Astrocyte of the spinal cord (primary cell): ENCODE results near the gene CREB5.

ENCODE experiments used
- DNase-seq: peaks from one replicate; pipeline ENCODE4 v3.0.0; 2011; ENCODE audit warnings: low read depth, low spot score
- H3K4me3 ChIP-seq: 2 replicates; pipeline ENCODE4 v1.5.1; 2011; ENCODE audit warnings: low read depth, mild to moderate bottlenecking, low read length, moderate library complexity
- in situ Hi-C: cut with HindIII; loops from 2 replicates; pipeline ENCODE4 v1.10.0; 2017; ENCODE audit warnings: low sequenced_read_pairs
- TF ChIP-seq, protein P1 (sequence below): IDR thresholded peaks from 2 replicates; pipeline ENCODE4 v1.5.1; 2012; ENCODE audit warnings: low read depth, mild to moderate bottlenecking, low read length, inconsistent platforms

The CREB5 gene

DNA sequence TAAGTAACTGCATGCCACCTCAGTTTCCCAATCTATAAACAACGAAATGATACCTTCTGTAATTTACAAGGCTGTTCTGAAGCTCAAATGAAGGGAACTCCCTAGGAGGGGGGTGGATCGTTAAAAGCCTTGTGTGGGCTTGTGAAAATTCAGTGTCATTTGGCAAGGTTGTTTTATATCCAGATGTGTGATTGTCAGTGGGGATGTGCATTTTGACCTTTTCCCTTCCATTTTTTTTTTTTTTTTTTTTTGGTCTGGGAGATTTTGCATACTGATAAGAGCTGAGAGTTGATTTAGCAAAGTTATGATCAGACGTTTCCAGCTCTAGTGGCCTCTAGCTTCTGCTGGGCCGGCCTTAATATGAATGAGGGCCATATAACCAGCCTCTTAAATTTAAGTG lies 22.8 kb downstream of the CREB5 start:
- no peak overlapping the region for H3K4me3 ChIP-seq
- TF ChIP-seq, protein P1, sequence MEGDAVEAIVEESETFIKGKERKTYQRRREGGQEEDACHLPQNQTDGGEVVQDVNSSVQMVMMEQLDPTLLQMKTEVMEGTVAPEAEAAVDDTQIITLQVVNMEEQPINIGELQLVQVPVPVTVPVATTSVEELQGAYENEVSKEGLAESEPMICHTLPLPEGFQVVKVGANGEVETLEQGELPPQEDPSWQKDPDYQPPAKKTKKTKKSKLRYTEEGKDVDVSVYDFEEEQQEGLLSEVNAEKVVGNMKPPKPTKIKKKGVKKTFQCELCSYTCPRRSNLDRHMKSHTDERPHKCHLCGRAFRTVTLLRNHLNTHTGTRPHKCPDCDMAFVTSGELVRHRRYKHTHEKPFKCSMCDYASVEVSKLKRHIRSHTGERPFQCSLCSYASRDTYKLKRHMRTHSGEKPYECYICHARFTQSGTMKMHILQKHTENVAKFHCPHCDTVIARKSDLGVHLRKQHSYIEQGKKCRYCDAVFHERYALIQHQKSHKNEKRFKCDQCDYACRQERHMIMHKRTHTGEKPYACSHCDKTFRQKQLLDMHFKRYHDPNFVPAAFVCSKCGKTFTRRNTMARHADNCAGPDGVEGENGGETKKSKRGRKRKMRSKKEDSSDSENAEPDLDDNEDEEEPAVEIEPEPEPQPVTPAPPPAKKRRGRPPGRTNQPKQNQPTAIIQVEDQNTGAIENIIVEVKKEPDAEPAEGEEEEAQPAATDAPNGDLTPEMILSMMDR, result no peak
- DNase-seq, result no peak
- in situ Hi-C loops, result no loop called here

- in situ Hi-C loops, result no loop called here
- H3K4me3 ChIP-seq, result no peak overlapping the region
- DNase-seq, result no peak
- TF ChIP-seq, protein P1, result no peak
These were observed 23.5 kb downstream of the CREB5 start for GRCh38 chr7:28435732-28436378.

DNA sequence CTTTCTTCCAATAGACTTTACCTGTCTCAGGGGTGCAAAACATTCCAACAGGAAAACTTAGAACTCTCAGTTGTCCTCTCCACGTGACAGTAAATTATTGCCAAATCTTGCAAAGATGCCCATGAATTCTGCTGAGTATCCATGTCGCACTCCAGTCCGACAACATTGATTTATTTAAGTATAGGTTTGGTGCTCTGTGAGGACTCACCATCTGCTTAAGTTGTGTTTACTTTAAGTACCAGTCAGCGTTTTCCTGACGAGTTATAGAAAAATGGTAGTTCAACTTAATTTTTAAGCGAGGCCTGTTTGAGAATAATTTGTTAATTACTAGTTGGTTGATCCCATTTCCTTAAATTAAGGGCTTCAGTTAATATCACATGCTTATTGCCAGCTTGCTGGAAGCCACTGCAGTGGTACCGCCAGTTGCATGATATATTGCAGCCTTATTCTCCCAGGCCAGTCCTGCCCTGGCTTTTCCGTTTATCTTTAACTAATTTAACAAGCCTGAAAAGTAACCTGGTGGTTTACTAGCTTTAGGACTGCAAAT lies 27.8 kb downstream of the CREB5 start:
- TF ChIP-seq, protein P1, result no peak
- DNase-seq, result no peak
- no peak overlapping the region for H3K4me3 ChIP-seq
- in situ Hi-C loops, result no loop called here

DNA sequence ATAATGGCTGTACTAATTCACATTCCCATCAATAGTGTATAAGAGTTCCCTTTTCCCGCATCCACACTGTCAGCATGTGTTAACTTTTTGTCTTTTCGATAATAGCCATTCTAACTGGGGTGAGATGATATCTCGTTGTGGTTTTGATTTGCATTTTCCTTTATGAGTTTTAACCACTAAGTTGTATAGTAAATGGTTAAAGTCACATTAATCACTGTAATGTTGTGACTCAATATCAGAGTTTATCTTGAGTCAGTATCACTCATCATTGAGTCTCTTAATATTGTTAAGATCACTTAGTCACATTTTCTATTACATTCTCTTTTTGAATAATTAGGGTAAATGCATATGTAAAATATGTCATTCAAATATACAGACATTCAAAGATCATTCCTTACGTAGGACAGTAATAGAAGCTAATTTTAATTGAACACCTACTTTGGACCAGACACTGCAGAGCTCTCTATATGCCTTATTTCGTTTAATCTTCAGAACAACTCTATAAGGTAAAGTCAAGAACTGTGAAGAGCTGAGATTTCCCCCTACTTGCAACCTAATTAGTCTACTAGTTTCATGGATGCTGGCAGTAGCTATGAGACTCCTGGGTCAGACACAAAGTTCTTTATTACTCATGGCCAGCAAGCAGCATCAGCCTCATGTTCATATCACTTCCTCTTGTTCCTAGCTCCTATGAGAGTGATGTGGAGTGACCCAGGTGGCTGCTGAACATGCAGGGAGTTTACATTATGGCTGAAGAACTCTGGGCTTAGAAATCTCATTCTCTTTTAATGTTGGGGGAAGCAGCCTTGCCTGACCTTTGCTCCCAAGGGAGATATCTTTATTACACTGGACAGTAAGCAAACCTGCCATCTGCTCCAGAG lies 30.5 kb downstream of the CREB5 start:
- in situ Hi-C loops, result no loop called here
- H3K4me3 ChIP-seq, result no peak overlapping the region
- no peak for DNase-seq
- TF ChIP-seq, protein P1, result no peak

GRCh38 chr7:28446131-28446530 lies 33.8 kb downstream of the CREB5 start:
- no peak overlapping the region for H3K4me3 ChIP-seq
- in situ Hi-C loops, result no loop called here
- TF ChIP-seq, protein P1, result no peak
- DNase-seq, result no peak

GRCh38 chr7:28447071-28447470 lies 34.8 kb downstream of the CREB5 start:
- in situ Hi-C loops, result no loop called here
- H3K4me3 ChIP-seq, result no peak overlapping the region
- TF ChIP-seq, protein P1, result no peak
- DNase-seq, result no peak
